Glutamatergic neuron (in vitro differentiated cells): ENCODE measurements around the gene KRAS. TPM values are rescaled to one million over a fixed set of nuclear protein-coding genes. Genes with fewer than 3 reads are reported as not detected.

Source experiments
- DNase-seq: peaks from one replicate; pipeline ENCODE4 v3.0.0; 2022
- H3K27ac Mint-ChIP-seq: one replicate; pipeline ENCODE4 v1.8.0; 2020; ENCODE audit warnings: mild to moderate bottlenecking, mixed read lengths, inconsistent platforms; ENCODE audit not compliant: unreplicated experiment
- H3K27me3 Mint-ChIP-seq: one replicate; pipeline ENCODE4 v1.8.0; 2020; ENCODE audit warnings: mild to moderate bottlenecking, moderate library complexity, mixed read lengths, inconsistent platforms; ENCODE audit not compliant: unreplicated experiment
- H3K36me3 Mint-ChIP-seq: one replicate; pipeline ENCODE4 v1.8.0; 2020; ENCODE audit warnings: mild to moderate bottlenecking, mixed read lengths, inconsistent platforms; ENCODE audit not compliant: unreplicated experiment
- H3K4me1 Mint-ChIP-seq: one replicate; pipeline ENCODE4 v1.8.0; 2020; ENCODE audit warnings: mild to moderate bottlenecking, low read depth, mixed read lengths, inconsistent platforms; ENCODE audit not compliant: unreplicated experiment
- H3K4me3 Mint-ChIP-seq: one replicate; pipeline ENCODE4 v1.8.0; 2020; ENCODE audit warnings: mild to moderate bottlenecking, mixed read lengths, inconsistent platforms; ENCODE audit not compliant: unreplicated experiment
- H3K9me3 Mint-ChIP-seq: one replicate; pipeline ENCODE4 v1.8.0; 2020; ENCODE audit warnings: mild to moderate bottlenecking, moderate library complexity, mixed read lengths, inconsistent platforms; ENCODE audit not compliant: unreplicated experiment
- total RNA-seq: library from RNA; stranded (reverse); fragmentation: NEBNext Ultra II Directional; extraction: Animal tissue kit (Norgen Biotek cat#: 25700); gene quantifications from one replicate; pipeline ENCODE4 v1.2.1, GENCODE V29; 2021; ENCODE audit not compliant: unreplicated experiment
- TF ChIP-seq, protein P1 (sequence below): fragments of 200-600 bp; sonication (generic); IDR thresholded peaks from one replicate; pipeline ENCODE4 v1.5.0; 2021; ENCODE audit not compliant: partially characterized antibody, unreplicated experiment

The KRAS gene
- total RNA-seq, 1 donor from 2014 or later, result 42.6 TPM

DNA sequence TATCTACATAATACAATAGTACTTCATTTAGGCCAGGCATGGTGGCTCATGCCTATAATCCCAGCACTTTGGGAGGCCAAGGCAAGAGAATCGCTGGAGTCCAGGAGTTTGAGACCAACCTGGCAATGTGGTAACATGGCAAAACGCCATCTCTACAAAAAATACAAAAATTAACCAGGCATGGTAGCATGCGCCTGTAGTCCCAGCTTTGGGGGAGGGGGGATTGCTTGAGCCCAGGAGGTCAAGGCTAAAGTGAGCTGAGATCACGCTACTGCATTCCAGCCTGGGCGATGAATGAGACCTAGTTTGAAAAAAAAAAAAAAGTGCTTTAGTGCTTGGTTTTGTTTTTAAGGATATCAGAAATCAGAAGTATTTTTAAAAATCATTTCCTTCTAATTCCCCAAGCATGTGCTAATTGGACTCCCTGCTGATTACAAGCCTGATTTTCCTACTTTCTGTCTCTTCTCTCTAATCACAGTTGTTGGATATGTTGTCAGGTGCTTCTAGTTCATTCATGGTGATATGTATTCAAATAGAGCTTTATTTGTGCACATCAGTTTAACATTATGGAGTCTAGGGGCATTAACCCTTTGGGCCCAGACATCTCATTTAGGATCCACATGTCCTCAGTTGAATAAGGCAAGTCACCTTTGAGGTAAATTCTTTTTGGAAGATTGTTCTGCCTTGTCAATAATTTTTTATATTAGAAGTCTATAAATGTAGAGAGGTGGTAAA, 7.0 kb upstream of the KRAS start:
- TF ChIP-seq, protein P1, sequence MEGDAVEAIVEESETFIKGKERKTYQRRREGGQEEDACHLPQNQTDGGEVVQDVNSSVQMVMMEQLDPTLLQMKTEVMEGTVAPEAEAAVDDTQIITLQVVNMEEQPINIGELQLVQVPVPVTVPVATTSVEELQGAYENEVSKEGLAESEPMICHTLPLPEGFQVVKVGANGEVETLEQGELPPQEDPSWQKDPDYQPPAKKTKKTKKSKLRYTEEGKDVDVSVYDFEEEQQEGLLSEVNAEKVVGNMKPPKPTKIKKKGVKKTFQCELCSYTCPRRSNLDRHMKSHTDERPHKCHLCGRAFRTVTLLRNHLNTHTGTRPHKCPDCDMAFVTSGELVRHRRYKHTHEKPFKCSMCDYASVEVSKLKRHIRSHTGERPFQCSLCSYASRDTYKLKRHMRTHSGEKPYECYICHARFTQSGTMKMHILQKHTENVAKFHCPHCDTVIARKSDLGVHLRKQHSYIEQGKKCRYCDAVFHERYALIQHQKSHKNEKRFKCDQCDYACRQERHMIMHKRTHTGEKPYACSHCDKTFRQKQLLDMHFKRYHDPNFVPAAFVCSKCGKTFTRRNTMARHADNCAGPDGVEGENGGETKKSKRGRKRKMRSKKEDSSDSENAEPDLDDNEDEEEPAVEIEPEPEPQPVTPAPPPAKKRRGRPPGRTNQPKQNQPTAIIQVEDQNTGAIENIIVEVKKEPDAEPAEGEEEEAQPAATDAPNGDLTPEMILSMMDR, result no peak
- Mint-ChIP-seq H3K27ac (no peak overlapping the region), H3K36me3 (no peaks in the 10 kb centered on the region), H3K4me3 (no peak overlapping the region), H3K4me1 (peaks cover 8% of the 10 kb centered on the region), H3K27me3 (peaks cover 2% of the 10 kb centered on the region), H3K9me3 (peaks cover 2% of the 10 kb centered on the region)
- DNase-seq, result no peak

DNA sequence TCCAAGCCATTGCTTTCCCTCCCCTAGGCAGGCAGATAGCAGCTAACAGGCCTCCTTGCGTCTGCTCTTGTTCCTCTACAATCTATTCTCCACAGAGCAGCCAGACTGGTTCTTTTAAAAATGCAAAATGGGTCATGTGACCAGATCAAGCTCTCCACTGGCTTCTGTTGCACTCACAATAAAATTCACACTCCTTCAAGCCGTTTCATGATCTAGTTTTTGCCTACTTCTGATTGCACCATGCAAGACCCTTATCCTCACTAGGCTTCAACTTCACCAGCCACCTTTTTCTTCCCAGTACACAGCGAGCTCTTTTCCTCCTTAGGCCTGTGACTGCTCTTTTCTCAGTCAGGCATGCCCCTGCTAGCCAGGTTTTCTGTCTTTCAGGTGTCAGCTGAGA, 6.1 kb upstream of the KRAS start:
- DNase-seq, result no peak
- Mint-ChIP-seq H3K9me3 (peaks cover 2% of the 10 kb centered on the region), H3K4me3 (no peak overlapping the region), H3K4me1 (peaks cover 11% of the 10 kb centered on the region), H3K36me3 (no peaks in the 10 kb centered on the region), H3K27me3 (peaks cover 3% of the 10 kb centered on the region), H3K27ac (peak overlapping the region; percentile 0)
- TF ChIP-seq, protein P1, result no peak

DNA sequence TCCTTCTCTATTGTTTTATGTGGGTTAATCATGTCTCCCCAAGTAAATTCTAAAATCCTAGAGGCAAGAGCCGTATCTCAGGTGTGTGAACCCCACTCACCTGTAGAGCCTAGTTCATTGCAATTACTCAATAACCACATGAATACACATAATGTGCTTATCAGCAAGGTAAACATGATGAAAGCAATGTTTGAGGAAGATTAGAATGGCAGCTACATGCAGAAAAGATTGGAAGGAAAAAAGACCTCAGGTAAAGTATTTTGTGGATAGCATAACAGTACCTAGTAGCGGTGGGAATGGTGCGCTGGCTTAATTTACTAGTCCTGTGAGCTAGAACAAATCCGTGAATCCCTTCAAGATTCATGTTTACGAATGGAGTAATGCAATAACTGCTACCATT, 5.3 kb upstream of the KRAS start:
- H3K4me1 Mint-ChIP-seq, result peaks cover 14% of the 10 kb centered on the region
- no peak overlapping the region for H3K27ac Mint-ChIP-seq
- H3K9me3 Mint-ChIP-seq, result peaks cover 2% of the 10 kb centered on the region
- no peaks in the 10 kb centered on the region for H3K36me3 Mint-ChIP-seq
- no peak overlapping the region for H3K4me3 Mint-ChIP-seq
- TF ChIP-seq, protein P1, result no peak
- peaks cover 7% of the 10 kb centered on the region for H3K27me3 Mint-ChIP-seq
- no peak for DNase-seq

DNA sequence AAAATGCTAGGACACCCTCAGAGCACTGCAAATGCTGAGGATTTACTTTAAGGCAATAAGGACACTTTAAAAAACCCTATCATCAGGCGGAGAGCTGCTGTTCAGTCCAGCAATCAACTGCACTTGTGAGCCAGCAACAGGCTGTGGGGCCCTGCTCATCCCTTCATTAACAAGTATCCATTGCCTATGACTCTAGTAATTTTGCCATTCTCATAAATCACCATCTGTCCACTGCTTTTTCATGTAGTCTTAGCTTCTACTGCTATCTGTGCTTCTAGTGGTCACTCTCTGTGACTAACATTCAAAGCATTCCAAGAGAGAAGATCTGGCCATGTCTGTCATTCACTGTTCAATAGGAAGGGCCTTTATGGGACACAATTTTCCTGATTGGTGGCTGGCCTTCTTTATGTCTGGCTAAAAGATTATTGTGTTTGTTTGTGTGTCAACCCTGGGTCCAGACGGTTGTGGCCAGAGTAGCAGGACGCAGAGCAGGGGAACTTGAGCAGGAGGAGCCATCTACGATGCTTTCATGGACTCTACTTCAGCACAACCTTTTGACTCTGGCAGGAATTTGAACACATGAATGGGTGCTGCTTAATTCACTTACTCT, 3.6 kb upstream of the KRAS start:
- no peak for DNase-seq
- Mint-ChIP-seq H3K4me3 (no peak overlapping the region), H3K36me3 (peaks cover 5% of the 10 kb centered on the region), H3K27ac (no peak overlapping the region), H3K9me3 (peaks cover 2% of the 10 kb centered on the region), H3K27me3 (peaks cover 9% of the 10 kb centered on the region), H3K4me1 (peaks cover 16% of the 10 kb centered on the region)
- TF ChIP-seq, protein P1, result no peak
